WI38 (cell line): ENCODE measurements around the gene VWDE.

ENCODE experiments used
- H3K4me3 ChIP-seq: 2 replicates; pipeline ENCODE4 v1.5.1; 2011; ENCODE audit warnings: low read depth, mild to moderate bottlenecking, control low read depth, low read length
- CTCF ChIP-seq: IDR thresholded peaks from 2 replicates; pipeline ENCODE4 v1.5.1; 2012; ENCODE audit warnings: low read depth, mild to moderate bottlenecking, control low read depth, low read length

The VWDE gene

GRCh38 chr7:12385364-12385786, 18.3 kb downstream of the VWDE start:
- H3K4me3 ChIP-seq: no peak overlapping the region
- no peak for TF ChIP-seq CTCF

DNA sequence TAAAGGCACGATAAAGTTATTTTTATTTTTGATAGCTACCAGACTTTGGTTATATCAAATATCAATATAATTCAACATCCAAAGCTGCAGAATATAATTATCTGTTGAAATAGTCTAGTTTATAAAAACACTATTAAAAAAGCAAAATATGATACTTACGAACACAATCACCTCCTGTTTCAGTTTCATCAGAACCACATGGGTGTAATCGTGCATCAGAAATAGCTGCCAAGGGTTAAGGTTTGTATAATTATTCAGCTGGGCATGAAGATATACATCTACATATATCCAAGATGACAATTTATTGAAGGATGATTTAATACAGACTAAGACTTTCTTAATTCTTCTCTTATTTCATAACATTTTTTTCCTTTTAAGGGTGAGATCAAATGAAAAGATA, 20.3 kb downstream of the VWDE start:
- TF ChIP-seq CTCF: no peak
- H3K4me3 ChIP-seq: no peak overlapping the region

- no peak overlapping the region for H3K4me3 ChIP-seq
- TF ChIP-seq CTCF: no peak
These were observed 25.3 kb downstream of the VWDE start for GRCh38 chr7:12378389-12378788.

DNA sequence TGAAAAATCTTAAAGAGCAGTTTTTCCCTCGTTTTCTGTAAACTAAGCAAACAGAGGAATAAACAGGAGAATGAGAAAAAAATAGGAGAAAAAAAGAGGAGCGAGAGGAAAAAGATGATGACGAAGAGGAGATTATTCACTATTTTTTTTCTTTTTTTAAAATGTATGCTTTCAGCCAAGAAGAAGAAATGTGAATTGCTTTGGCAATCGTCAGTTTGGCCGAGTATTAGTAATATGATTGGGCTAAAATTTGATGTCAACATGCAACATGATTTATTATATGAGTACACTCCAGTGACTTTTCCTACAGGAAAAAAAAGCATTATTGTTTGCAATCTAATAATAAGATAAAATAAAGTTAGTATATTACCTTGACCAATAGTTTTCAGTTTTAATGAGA, 26.3 kb downstream of the VWDE start:
- no peak overlapping the region for H3K4me3 ChIP-seq
- TF ChIP-seq CTCF: no peak

DNA sequence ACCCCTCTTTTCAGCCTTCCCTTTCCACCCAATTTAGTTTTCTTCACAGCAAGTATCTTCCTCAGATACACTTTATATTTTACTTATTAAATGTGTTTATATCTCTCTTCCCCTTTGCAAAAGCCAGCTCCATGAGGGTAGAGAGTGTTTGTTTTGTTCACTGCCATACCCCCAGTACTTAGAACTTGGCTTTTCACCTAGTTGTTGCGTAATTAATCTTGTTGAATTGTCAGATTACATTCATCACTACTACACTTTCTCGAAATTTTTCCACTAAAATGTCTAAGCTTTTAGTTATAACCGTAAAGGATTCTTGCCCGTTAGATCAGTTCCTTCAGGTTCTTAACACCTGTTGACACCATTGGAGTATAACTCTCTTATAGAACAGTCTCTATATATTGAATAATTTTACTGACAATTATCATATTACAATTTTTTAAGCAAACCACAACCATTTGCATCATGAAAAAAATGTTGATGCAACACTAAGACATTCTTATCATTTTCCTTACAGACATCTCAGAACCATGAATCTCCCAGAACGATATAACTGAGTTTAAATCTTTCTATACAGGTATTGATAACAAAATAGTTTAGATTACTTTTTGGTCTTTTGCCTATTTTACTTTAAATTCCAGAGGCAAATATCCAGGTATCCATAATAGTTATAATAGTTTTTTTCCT, 29.9 kb downstream of the VWDE start:
- no peak for TF ChIP-seq CTCF
- H3K4me3 ChIP-seq: no peak overlapping the region

DNA sequence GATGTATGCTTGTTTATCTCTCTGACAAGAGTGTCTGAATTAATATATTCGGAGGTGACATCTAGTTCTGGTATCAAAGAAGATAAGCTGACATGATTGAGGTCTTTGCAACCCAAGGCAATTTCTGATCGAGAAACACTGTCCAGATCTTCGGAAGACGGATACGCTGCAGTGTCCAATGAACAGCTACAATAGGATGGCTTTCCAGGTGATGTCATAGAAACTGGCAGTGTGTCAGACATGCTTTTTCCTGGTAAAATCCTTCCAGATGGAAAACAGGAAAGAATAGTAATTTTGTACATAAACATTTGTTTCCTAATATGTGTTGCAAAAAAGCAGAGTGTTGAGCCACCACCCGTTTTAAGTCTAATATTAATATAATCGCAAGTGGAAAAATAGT, 33.4 kb downstream of the VWDE start:
- TF ChIP-seq CTCF: no peak

DNA sequence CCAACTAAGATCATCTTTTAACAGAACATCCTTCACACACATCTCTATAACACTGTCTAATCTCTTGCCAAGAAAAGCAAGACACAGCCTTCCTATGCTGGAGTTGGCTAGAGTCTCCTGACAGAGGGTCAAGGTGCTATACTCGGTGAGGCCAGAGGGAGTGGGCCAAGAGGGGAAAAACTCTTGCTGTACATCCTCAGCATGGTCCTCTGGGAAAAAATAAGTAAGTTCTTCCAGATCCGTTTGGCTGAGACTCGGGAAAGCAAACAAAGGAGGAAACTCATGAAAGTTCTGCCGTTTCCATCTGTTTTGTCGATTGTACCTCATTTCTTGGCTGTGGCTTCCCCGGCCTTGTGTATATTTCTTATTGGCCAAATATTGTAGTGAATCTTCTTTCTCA, 33.9 kb downstream of the VWDE start:
- no peak overlapping the region for H3K4me3 ChIP-seq
- TF ChIP-seq CTCF: no peak

More for the DNA sequence above, 33.4 kb downstream of the VWDE start:
- no peak overlapping the region for H3K4me3 ChIP-seq
